ENCODE measurements around the gene KIFC3. TPM values are rescaled to one million over a fixed set of nuclear protein-coding genes. Genes with fewer than 3 reads are reported as not detected.

The KIFC3 gene
- total RNA-seq, 2 donors from 2014 or later, result 3.8 to 5.7 TPM

DNA sequence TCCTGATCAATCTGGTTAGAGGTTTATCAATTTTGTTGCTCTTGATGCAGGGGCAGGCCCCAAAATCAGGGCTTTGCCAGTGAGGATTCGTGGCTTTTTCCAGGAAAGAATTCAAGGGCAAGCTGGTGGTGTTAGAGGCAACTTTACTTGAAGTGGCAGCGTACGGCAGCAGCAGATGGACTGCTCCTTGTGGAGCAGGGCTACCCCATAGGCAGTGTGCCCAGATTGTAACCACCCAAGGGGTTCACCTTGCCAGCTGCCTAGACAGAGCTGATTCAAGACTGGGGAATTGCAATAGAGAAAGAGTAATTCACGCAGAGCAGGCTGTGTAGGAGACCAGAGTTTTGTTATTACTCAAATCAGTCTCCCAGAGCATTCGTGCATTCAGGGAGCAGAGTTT lies 90.9 kb downstream of the KIFC3 start:
- no peaks in the 10 kb centered on the region for H3K4me1 ChIP-seq

GRCh38 chr16:57709663-57710062 lies 92.6 kb downstream of the KIFC3 start:
- DNase-seq, result no peak
- no peak overlapping the region for H3K9ac ChIP-seq (ENCODE audit: low read depth in 2 of 2, low read length in 2 of 2)
- no peaks in the 10 kb centered on the region for H3K9me3 ChIP-seq
- H3K27ac ChIP-seq, result no peak overlapping the region
- H3K27me3 ChIP-seq, result no peaks in the 10 kb centered on the region
- no peaks in the 10 kb centered on the region for H3K4me1 ChIP-seq
- H3K4me3 ChIP-seq, result no peak overlapping the region
- intact Hi-C loops (cut with DNase I), result no loop called here
- TF ChIP-seq CTCF (IDR thresholded peaks at IDR 0.05), result no peak
- H3K36me3 ChIP-seq, result no peaks in the 10 kb centered on the region

More for the DNA sequence above, 90.9 kb downstream of the KIFC3 start:
- Histone ChIP-seq H3K36me3 (no peaks in the 10 kb centered on the region), H3K27ac (no peak overlapping the region), H3K9me3 (no peaks in the 10 kb centered on the region), H3K4me3 (no peak overlapping the region), H3K27me3 (no peaks in the 10 kb centered on the region), H3K9ac (ENCODE audit: low read depth in 2 of 2, low read length in 2 of 2) (no peak overlapping the region)
- intact Hi-C loops (cut with DNase I), result no loop called here
- DNase-seq, result no peak
- no peak for TF ChIP-seq CTCF (IDR thresholded peaks at IDR 0.05)

Small RNAs within 50 kb of the gene (microRNA-seq; reads per million reads assigned to microRNA genes)
- gene MIR6772, result not detected

Other genes starting within 250 kb of the KIFC3 start
- gene ADGRG1, start 173.9 kb downstream of the KIFC3 start, total RNA-seq, result 100 to 1,000 TPM in 1 of 2 donors, 10 to 100 TPM in 1; 68.9 to 126 TPM
- under 1 TPM; 0.27 to 0.82 TPM for gene ADGRG3, start 134.2 kb downstream of the KIFC3 start, total RNA-seq
- gene DRC7, start 107.7 kb downstream of the KIFC3 start, total RNA-seq, result not detected
- gene KATNB1, start 66.7 kb downstream of the KIFC3 start, total RNA-seq, result 10 to 100 TPM; 17.0 to 26.3 TPM
- under 1 TPM; 0.05 to 0.69 TPM for gene CNGB1, start 168.6 kb upstream of the KIFC3 start, total RNA-seq
- gene ZNF319, start 198.2 kb upstream of the KIFC3 start, total RNA-seq, result 1 to 10 TPM; 3.5 to 5.3 TPM
- 10 to 100 TPM; 34.2 to 49.8 TPM for gene USB1, start 198.9 kb upstream of the KIFC3 start, total RNA-seq
- gene MMP15, start 223.3 kb upstream of the KIFC3 start, total RNA-seq, result 100 to 1,000 TPM in 1 of 2 donors, 10 to 100 TPM in 1; 79.2 to 126 TPM

Measured in colonic mucosa (tissue), 4 donors.